ENCODE measurements around the gene USP11.

The USP11 gene

GRCh38 chrX:47296766-47297365 lies 64.1 kb downstream of the USP11 start:
- no peak for TF ChIP-seq CTCF (IDR thresholded peaks at IDR 0.05; ENCODE audit: unreplicated experiment in 3 of 3)
- Mint-ChIP-seq H3K9me3 (peaks cover 20% of the 10 kb centered on the region), H3K36me3 (ENCODE audit: low read depth) (no peaks in the 10 kb centered on the region), H3K4me1 (peaks cover 18% of the 10 kb centered on the region), H3K27ac (peak overlapping the region; percentile 79 to 88 (median 86)), H3K4me3 (no peak overlapping the region), H3K27me3 (ENCODE audit: low read depth) (peaks cover 3% of the 10 kb centered on the region)

- Mint-ChIP-seq H3K36me3 (ENCODE audit: low read depth) (no peaks in the 10 kb centered on the region), H3K27ac (peak overlapping the region in 1 of 3 experiments; percentile 88), H3K27me3 (ENCODE audit: low read depth) (peaks cover 5% of the 10 kb centered on the region), H3K9me3 (peaks cover 10% of the 10 kb centered on the region), H3K4me1 (peaks cover 8% of the 10 kb centered on the region), H3K4me3 (no peak overlapping the region)
- no peak for TF ChIP-seq CTCF (IDR thresholded peaks at IDR 0.05; ENCODE audit: unreplicated experiment in 3 of 3)
These were observed 65.1 kb downstream of the USP11 start for GRCh38 chrX:47297874-47298273.
